Spleen (tissue), 11 donors: ENCODE measurements around the gene FDXR. TPM values are rescaled to one million over a fixed set of nuclear protein-coding genes. Genes with fewer than 3 reads are reported as not detected.

ENCODE experiments used
- DNase-seq: peaks from one replicate; pipeline ENCODE4 v3.0.0-alpha.2; 2020
- H3K27ac ChIP-seq, 8 donors: fragments of 200-600 bp; sonication (generic) in 7 of 8; 1 replicate in 4 of 8; 2 replicates in 4 of 8; pipeline versions ENCODE4 v1.5.0 to v1.8.0; 2016 to 2021; ENCODE audit warnings: inconsistent platforms in 4 of 8, mild to moderate bottlenecking in 4 of 8, moderate library complexity in 1 of 8
- H3K27me3 ChIP-seq, 7 donors: fragments of 200-600 bp; sonication (generic) in 6 of 7; replicated peaks in 1 of 7; 1 replicate in 4 of 7; 2 replicates in 3 of 7; pipeline versions ENCODE4 v1.5.0 to v1.8.0; 2016 to 2021; ENCODE audit warnings: inconsistent platforms in 3 of 7, mild to moderate bottlenecking in 1 of 7
- H3K36me3 ChIP-seq, 6 donors: fragments of 200-600 bp; sonication (generic) in 5 of 6; 1 replicate in 4 of 6; 2 replicates in 2 of 6; pipeline versions ENCODE4 v1.5.0 to v1.8.0; 2016 to 2021; ENCODE audit warnings: inconsistent platforms in 2 of 6
- H3K4me1 ChIP-seq, 6 donors: fragments of 200-600 bp; sonication (generic) in 5 of 6; 1 replicate in 3 of 6; 2 replicates in 3 of 6; pipeline versions ENCODE4 v1.5.0 to v1.8.0; 2016 to 2021; ENCODE audit warnings: inconsistent platforms in 3 of 6
- H3K4me3 ChIP-seq, 8 donors: fragments of 200-600 bp; sonication (generic) in 7 of 8; 1 replicate in 4 of 8; 2 replicates in 4 of 8; pipeline versions ENCODE4 v1.5.0 to v1.8.0; 2016 to 2021; ENCODE audit warnings: inconsistent platforms in 4 of 8, mild to moderate bottlenecking in 4 of 8, moderate library complexity in 2 of 8
- H3K9me3 ChIP-seq, 8 donors: fragments of 200-600 bp; sonication (generic) in 7 of 8; 1 replicate in 4 of 8; 2 replicates in 4 of 8; pipeline versions ENCODE4 v1.5.0 to v1.8.0; 2016 to 2021; ENCODE audit warnings: inconsistent platforms in 4 of 8
- POLR2A ChIP-seq, 3 donors: fragments of 450-650 bp; IDR thresholded peaks; one replicate each; pipeline ENCODE4 v1.5.1; 2017; ENCODE audit warnings: antibody characterized with exemption in 3 of 3, mild to moderate bottlenecking in 1 of 3
- POLR2AphosphoS5 ChIP-seq, 3 donors: sonication (generic); formaldehyde crosslinking; IDR thresholded peaks; one replicate each; pipeline ENCODE4 v1.5.1; 2017; ENCODE audit warnings: antibody characterized with exemption in 3 of 3
- WGBS, 5 donors: extraction: QIAGEN DNeasy Blood & Tissue Kit in 3 of 5; methylation state at CpG; one replicate each; pipeline versions ENCODE4 v1.1.5 to v1.1.7; 2013 to 2018; 5-methylcytosine and 5-hydroxymethylcytosine counted together
- intact Hi-C: fragments of 100-400 bp; cut with DNase I; formaldehyde crosslinking; loops from one replicate; pipeline ENCODE4 v1.15.0; 2023; ENCODE audit warnings: low total_unique reads
- polyA plus RNA-seq, 3 donors: library from polyadenylated mRNA; stranded (reverse); fragments of 200-250 nt; gene quantifications; one replicate each; pipeline ENCODE4 v1.2.1, GENCODE V29; 2013
- total RNA-seq, 7 donors: library from RNA; depleted of rRNA in 3 of 7; stranded (reverse); fragments of >200 nt in 3 of 7; fragmentation: NEBNext Ultra II Directional in 4 of 7; extraction: Animal tissue kit (Norgen Biotek cat#: 25700) in 4 of 7; gene quantifications; one replicate each; pipeline versions ENCODE4 v1.1.0 to v1.2.1, GENCODE V29; 2016 to 2021
- TF ChIP-seq, protein P1 (sequence below), 11 experiments: fragments of 200-600 bp in 7 of 11; fragments of 450-650 bp in 4 of 11; sonication (generic) in 4 of 11; IDR thresholded peaks in 8 of 11; conservative IDR thresholded peaks in 3 of 11; 1 replicate in 7 of 11; 2 replicates in 4 of 11; pipeline versions ENCODE4 v1.4.0 to v1.8.0; 2016 to 2021; ENCODE audit warnings: antibody characterized with exemption in 11 of 11, inconsistent platforms in 4 of 11, mild to moderate bottlenecking in 1 of 11
- donor health status: healthy with polysubstance abuse.
- donor health status: DM: no; HTN: no; CAD: no; lungs with moderate emphysema.
- donor health status: DM: no; HTN: no; CAD: no.
- donor health status: Bipolar disorder and iron deficiency.
- donor health status: healthy.
- donor health status: DM: no; HTN: no; CAD: no.
- donor health status: DM: yes; HTN: yes; CAD: no.

The FDXR gene
- total and polyA plus RNA-seq, 10 donors = 13.6 to 114 (median 40.9) TPM

DNA sequence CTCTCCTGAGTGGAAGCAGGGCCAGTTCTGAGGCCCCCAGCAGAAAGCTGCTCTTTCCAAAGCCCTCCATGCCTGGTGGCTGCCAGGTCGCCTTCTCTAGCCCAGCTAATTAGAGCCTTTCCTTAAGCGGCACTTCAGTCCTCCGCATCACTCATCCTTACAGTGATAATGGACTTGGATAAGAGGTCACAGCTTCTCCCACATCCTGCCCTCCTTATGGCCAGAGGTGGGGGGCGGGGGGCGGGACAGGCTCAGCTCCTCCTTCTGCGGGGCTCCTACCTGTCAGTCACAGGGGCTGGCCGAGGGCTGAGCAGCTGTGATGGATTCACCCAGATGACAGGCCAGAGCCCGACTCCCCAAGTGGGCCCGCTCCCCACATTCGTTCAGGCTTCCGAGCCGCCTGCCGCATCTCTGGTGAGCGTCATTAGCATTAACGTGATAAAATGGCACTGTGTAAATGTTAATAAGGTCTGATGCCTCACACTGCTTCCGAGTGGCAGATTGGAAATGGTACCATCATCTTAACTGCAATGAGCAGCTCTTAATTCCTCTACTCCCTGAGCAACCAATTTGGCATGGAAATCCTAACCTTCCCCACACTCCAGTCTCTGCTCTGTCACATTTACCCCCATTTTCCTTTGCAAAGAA is 54.4 kb downstream of the FDXR start:
- WGBS, 5 donors = 95 to 96% (median 96%) methylated on average over 16 of the region's 16 CpGs
- DNase-seq = no peak
- TF ChIP-seq POLR2A (IDR thresholded peaks at IDR 0.05) = no peak
- TF ChIP-seq POLR2AphosphoS5 (IDR thresholded peaks at IDR 0.05) = no peak
- TF ChIP-seq, protein P1, sequence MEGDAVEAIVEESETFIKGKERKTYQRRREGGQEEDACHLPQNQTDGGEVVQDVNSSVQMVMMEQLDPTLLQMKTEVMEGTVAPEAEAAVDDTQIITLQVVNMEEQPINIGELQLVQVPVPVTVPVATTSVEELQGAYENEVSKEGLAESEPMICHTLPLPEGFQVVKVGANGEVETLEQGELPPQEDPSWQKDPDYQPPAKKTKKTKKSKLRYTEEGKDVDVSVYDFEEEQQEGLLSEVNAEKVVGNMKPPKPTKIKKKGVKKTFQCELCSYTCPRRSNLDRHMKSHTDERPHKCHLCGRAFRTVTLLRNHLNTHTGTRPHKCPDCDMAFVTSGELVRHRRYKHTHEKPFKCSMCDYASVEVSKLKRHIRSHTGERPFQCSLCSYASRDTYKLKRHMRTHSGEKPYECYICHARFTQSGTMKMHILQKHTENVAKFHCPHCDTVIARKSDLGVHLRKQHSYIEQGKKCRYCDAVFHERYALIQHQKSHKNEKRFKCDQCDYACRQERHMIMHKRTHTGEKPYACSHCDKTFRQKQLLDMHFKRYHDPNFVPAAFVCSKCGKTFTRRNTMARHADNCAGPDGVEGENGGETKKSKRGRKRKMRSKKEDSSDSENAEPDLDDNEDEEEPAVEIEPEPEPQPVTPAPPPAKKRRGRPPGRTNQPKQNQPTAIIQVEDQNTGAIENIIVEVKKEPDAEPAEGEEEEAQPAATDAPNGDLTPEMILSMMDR (IDR thresholded peaks at IDR 0.05 in 8 of 11, conservative IDR thresholded peaks at IDR 0.05 in 3 of 11) = no peak
- Histone ChIP-seq H3K9me3 (no peaks in the 10 kb centered on the region), H3K36me3 (peaks cover 0 to 90% (median 22%) of the 10 kb centered on the region in 6 donors), H3K4me3 (no peak overlapping the region), H3K27me3 (no peaks in the 10 kb centered on the region), H3K4me1 (peaks cover 0 to 15% (median 0%) of the 10 kb centered on the region in 6 donors), H3K27ac (no peak overlapping the region)
- intact Hi-C loops = no loop called here

DNA sequence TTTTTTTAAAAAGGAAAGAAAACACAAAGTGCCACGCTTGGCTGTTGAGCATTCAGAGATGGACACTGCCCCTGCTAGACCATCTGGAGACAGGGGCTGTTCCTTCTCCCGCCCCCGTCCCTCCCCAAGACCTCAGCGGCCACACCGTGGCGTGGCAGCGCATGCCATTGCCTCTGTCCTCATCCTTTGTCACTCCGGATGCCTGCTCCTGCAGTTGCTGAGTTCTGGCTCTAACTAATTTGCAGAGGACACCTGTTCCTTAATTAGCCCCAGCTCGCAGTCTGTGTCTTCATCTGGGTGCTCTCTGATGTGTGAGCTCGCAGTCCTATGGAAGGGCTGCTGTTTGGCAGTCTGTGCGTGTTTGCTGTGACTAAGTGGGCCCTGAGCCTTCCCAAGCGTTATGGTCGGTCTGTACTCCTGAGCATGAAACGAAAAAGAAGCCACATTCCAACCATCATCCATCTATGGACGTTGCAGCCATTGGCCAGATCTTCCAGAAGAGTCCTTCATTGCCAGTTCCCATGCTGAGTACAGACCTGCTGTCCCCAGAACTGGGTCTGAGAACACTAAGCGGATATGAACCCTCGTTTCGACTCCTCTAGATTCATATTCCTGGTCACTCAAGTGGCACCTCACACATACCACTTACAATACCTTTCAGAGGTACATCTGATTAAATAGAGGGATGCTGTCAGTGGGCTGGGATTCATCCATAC is 55.7 kb downstream of the FDXR start:
- WGBS, 5 donors = 89 to 97% (median 96%) methylated on average over 13 to 18 of the region's 18 CpGs
- TF ChIP-seq, protein P1 (IDR thresholded peaks at IDR 0.05 in 8 of 11, conservative IDR thresholded peaks at IDR 0.05 in 3 of 11) = no peak
- no peak for TF ChIP-seq POLR2A (IDR thresholded peaks at IDR 0.05)
- TF ChIP-seq POLR2AphosphoS5 (IDR thresholded peaks at IDR 0.05) = no peak

DNA sequence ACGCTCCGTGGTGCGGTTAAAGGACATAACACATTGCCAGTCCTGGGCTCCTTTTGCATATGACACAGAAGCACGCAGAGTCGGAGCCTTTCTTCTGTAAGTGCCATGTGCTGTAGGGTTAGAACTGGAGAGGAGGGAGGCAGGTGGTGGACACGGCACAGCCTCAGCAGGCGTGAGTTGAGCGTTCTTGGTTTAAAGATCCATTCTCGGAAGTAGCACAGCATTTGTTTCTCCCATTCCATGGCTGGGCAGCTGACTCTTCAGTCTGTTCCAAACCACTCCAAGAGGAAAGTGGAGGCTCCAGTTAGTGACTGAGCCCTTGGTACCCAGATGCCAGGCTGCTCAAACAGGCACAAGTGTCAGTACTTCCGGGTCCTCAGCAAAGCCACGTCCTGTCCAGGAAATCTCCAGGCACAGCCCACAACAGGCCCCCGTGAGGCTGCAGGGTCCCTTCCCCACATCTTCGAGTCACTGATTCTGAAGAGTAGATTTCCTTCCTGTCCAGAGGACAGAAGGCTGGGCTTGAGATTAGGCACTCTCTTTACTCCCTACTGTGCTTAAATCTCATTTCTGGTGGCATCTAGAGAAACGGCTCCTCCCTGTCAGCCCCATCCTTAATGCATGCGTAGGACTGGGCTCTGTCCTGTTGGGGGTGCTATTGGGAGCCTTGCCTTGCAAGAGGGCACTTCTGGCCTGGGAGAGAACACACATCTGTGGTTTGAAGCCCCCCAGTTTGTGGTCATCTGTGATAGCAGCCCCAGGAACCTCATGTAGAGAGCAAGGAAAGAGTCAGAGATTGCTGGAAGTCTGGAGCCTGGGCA is 57.0 kb downstream of the FDXR start:
- intact Hi-C loops = no loop called here
- H3K9me3 ChIP-seq = no peaks in the 10 kb centered on the region
- peaks cover 0 to 77% (median 12%) of the 10 kb centered on the region in 6 donors for H3K36me3 ChIP-seq
- H3K27ac ChIP-seq = no peak overlapping the region
- no peak for DNase-seq
- peaks cover 0 to 41% (median 11%) of the 10 kb centered on the region in 6 donors for H3K4me1 ChIP-seq
- H3K4me3 ChIP-seq = no peak overlapping the region
- 60 to 72% (median 68%) methylated on average over 13 to 15 of the region's 15 CpGs for WGBS, 5 donors
- H3K27me3 ChIP-seq = no peaks in the 10 kb centered on the region
- TF ChIP-seq POLR2AphosphoS5 (IDR thresholded peaks at IDR 0.05) = no peak
- no peak for TF ChIP-seq POLR2A (IDR thresholded peaks at IDR 0.05)
- TF ChIP-seq, protein P1 (IDR thresholded peaks at IDR 0.05 in 8 of 11, conservative IDR thresholded peaks at IDR 0.05 in 3 of 11) = no peak

More for the DNA sequence above, 55.7 kb downstream of the FDXR start:
- peaks cover 0 to 29% (median 6%) of the 10 kb centered on the region in 6 donors for H3K4me1 ChIP-seq
- no peak overlapping the region for H3K4me3 ChIP-seq
- intact Hi-C loops = no loop called here
- H3K27ac ChIP-seq = no peak overlapping the region
- H3K9me3 ChIP-seq = no peaks in the 10 kb centered on the region
- H3K27me3 ChIP-seq = no peaks in the 10 kb centered on the region
- peaks cover 0 to 86% (median 16%) of the 10 kb centered on the region in 6 donors for H3K36me3 ChIP-seq
- no peak for DNase-seq
